ENCODE results near the gene CPLX3. TPM values are rescaled to one million over a fixed set of nuclear protein-coding genes. Genes with fewer than 3 reads are reported as not detected.

The CPLX3 gene
- total RNA-seq, 4 donors from 2014 or later = not detected

DNA sequence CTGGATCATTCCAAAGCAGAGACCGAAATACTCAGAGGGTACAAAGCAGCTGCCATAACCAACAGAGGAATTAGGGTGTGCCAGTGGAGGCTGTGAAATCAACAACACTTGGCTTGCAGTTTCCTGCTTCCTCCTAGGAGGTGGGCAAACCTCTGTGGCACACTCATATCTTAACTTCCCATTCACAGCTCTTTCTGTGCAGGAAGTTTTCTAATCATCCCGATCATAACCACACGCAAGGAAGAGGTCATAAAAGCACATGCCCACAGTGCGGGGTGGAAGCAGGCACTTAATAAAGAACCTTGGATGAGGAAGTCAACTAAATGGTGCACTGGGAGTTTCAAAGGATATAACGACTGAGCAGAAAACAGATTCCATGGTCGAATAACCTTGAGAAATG, 41.6 kb downstream of the CPLX3 start:
- Histone ChIP-seq H3K27ac (peak overlapping the region; percentile 32 to 98 (median 94)), H3K4me3 (no peak overlapping the region), H3K9me3 (no peaks in the 10 kb centered on the region), H3K27me3 (no peaks in the 10 kb centered on the region), H3K4me1 (peaks cover 14 to 91% (median 37%) of the 10 kb centered on the region in 4 donors), H3K36me3 (peaks cover 0 to 8% (median 0%) of the 10 kb centered on the region in 3 donors)
- TF ChIP-seq, protein P1, sequence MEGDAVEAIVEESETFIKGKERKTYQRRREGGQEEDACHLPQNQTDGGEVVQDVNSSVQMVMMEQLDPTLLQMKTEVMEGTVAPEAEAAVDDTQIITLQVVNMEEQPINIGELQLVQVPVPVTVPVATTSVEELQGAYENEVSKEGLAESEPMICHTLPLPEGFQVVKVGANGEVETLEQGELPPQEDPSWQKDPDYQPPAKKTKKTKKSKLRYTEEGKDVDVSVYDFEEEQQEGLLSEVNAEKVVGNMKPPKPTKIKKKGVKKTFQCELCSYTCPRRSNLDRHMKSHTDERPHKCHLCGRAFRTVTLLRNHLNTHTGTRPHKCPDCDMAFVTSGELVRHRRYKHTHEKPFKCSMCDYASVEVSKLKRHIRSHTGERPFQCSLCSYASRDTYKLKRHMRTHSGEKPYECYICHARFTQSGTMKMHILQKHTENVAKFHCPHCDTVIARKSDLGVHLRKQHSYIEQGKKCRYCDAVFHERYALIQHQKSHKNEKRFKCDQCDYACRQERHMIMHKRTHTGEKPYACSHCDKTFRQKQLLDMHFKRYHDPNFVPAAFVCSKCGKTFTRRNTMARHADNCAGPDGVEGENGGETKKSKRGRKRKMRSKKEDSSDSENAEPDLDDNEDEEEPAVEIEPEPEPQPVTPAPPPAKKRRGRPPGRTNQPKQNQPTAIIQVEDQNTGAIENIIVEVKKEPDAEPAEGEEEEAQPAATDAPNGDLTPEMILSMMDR (IDR thresholded peaks at IDR 0.05) = no peak
- peak in 1 of 3 donors; percentile 71 for DNase-seq

DNA sequence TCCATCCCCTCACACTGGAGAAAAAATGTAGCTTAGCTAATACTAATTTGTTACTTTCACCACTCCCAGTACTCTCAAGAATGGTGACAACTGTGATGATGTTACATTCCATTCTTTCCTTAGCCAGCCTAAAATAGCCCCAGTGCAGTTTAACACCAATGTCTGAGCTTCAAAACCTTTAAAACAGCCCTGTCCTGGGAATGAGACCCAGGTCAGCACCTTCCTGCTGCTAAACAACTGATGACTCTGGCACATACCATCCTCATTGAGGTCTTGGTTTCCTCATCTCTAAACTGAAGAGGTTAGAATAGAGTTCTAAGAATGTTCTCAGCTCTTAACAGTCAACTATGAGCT, 42.9 kb downstream of the CPLX3 start:
- Histone ChIP-seq H3K27me3 (no peaks in the 10 kb centered on the region), H3K36me3 (peaks cover 0 to 8% (median 0%) of the 10 kb centered on the region in 3 donors), H3K9me3 (no peaks in the 10 kb centered on the region), H3K4me1 (peaks cover 10 to 78% (median 37%) of the 10 kb centered on the region in 4 donors), H3K27ac (peak overlapping the region; percentile 62 to 98 (median 94)), H3K4me3 (peak overlapping the region in 2 of 4 donors; percentile 7 to 8)
- DNase-seq = no peak
- TF ChIP-seq, protein P1 (IDR thresholded peaks at IDR 0.05) = no peak
- no peak for TF ChIP-seq POLR2A (IDR thresholded peaks at IDR 0.05)

DNA sequence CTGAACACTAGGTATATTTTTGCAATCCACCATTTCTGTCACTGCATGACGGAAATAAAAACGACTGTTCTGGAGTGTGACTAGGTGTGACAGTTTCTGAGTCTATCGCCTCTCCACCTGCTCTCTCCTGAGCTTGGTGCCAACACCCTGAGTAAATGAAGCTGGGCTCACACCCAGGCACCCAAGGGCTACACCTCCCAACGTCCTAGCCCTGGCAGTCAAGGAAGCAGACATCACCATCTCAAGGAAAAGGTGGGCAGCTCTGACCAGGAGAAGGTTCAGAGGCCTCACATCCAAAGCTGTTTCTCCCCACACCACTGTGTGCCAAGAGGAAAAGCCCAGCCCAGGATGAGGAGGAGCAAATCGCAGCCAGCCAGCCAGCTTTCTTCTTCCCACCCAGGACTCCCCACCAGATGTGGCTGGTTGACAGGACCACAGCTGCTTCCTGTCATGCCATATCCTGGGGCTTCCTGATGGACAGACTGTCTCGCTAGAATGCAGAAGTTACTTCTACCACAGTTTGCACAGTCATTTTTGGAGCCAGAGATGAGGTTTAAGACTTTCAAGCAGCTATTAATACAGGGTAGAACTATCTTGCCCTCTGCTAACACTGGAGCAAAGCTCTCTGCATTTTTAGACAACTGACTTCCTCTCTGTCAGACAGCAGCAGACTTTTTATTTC, 43.4 kb downstream of the CPLX3 start:
- Histone ChIP-seq H3K4me3 (peak overlapping the region in 2 of 4 donors; percentile 8 to 74), H3K9me3 (no peaks in the 10 kb centered on the region), H3K4me1 (peaks cover 8 to 73% (median 37%) of the 10 kb centered on the region in 4 donors), H3K27ac (peak overlapping the region; percentile 62 to 98 (median 94)), H3K27me3 (no peaks in the 10 kb centered on the region), H3K36me3 (peaks cover 0 to 8% (median 0%) of the 10 kb centered on the region in 3 donors)
- peak; percentile 70 to 81 (median 71) for DNase-seq
- TF ChIP-seq, protein P1 (IDR thresholded peaks at IDR 0.05) = no peak
- peak in 1 of 2 donors; percentile 22 for TF ChIP-seq POLR2A (IDR thresholded peaks at IDR 0.05)

DNA sequence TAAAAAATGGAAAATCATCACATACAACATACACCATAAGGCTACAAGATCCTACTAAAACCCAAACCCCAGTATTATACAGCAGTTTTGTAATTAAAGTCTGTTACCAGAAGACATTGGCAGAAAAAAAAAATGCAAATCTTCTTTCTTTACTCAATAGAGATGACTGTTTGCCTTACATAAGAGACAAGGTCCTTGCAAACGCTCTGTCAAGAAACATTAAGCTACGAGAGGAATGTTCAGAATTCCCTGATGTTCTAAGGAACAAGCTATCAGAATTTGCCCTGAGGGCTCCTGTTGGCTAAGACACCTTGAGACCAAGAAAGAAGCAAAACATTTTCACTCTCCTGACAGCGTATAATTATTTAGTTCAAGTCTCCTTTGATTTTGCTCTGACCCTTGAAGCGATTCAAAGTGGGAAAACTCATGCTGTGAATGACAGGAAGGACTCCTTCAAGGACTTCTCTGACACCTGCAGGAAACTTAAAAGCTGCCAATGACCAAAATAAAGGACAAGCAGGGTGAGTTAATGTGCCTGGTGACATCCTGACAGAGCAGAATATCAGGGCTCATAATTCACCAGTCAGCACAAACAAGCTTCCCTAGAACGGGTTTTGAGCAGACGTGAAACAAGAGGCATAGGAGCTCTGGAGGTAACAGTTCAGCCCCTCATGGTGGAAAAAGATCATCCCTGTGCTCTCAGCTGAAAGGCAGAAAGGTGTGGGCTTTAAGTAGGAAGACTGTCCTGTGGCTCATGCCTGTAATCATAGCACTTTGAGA, 44.2 kb downstream of the CPLX3 start:
- H3K4me3 ChIP-seq = peak overlapping the region in 2 of 4 donors; percentile 4 to 74
- DNase-seq = no peak
- TF ChIP-seq, protein P1 (IDR thresholded peaks at IDR 0.05) = no peak
- TF ChIP-seq POLR2A (IDR thresholded peaks at IDR 0.05) = no peak
- H3K27ac ChIP-seq = peak overlapping the region; percentile 62 to 98 (median 94)
- peaks cover 0 to 8% (median 0%) of the 10 kb centered on the region in 3 donors for H3K36me3 ChIP-seq
- H3K4me1 ChIP-seq = peaks cover 8 to 66% (median 37%) of the 10 kb centered on the region in 4 donors
- no peaks in the 10 kb centered on the region for H3K9me3 ChIP-seq
- no peaks in the 10 kb centered on the region for H3K27me3 ChIP-seq

DNA sequence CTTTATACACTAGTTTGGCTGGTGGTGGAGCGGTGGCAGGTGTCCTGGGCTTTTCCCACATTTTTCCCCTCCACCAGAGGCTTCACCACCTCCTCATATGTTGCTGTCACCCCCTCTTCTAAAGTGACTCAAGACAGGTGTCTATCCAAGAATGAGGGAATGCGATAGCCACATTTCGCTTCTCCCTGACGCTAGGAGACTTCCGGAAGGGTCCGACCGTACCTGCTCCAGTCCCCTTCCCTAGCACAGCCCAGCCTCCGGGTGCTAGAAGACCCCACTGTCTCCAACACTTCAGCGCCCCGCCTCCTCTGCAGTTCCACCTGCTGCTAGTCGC, 46.2 kb downstream of the CPLX3 start:
- Histone ChIP-seq H3K36me3 (peaks cover 0 to 8% (median 0%) of the 10 kb centered on the region in 3 donors), H3K9me3 (no peaks in the 10 kb centered on the region), H3K27me3 (no peaks in the 10 kb centered on the region), H3K4me3 (peak overlapping the region; percentile 66 to 89 (median 78)), H3K4me1 (peaks cover 8 to 48% (median 32%) of the 10 kb centered on the region in 4 donors), H3K27ac (peak overlapping the region; percentile 91 to 98 (median 94))
- no peak for DNase-seq
- no peak for TF ChIP-seq POLR2A (IDR thresholded peaks at IDR 0.05)
- TF ChIP-seq, protein P1 (IDR thresholded peaks at IDR 0.05) = no peak
